Hippocampal formation (tissue), 2 donors: ENCODE results near the gene ASMTL.

Experiments used
- DNase-seq, 2 donors: peaks; one replicate each; lab custom pipeline; 2025; lab: John Stamatoyannopoulos, UW

Gene ASMTL

DNA sequence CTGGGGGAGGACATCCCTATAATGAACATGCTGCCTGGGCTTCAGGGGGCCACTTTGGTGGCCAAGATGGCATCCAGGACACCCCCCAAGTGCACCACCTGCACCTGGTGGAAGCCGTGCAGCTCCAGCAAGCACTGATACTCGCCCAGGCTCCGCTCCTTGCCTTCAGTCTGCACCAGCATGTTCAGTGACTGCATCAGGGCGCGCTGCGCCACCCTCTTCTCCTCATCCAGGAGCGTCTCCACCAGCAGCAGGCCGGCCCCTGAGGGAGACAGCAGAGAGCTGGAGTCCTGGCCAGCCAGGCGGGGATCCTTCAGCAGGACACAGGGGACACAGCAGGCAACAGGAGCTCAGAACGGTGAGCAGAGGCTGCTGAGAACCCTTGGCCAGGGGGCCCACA, 49.5 kb downstream of the ASMTL start:
- no peak for DNase-seq

DNA sequence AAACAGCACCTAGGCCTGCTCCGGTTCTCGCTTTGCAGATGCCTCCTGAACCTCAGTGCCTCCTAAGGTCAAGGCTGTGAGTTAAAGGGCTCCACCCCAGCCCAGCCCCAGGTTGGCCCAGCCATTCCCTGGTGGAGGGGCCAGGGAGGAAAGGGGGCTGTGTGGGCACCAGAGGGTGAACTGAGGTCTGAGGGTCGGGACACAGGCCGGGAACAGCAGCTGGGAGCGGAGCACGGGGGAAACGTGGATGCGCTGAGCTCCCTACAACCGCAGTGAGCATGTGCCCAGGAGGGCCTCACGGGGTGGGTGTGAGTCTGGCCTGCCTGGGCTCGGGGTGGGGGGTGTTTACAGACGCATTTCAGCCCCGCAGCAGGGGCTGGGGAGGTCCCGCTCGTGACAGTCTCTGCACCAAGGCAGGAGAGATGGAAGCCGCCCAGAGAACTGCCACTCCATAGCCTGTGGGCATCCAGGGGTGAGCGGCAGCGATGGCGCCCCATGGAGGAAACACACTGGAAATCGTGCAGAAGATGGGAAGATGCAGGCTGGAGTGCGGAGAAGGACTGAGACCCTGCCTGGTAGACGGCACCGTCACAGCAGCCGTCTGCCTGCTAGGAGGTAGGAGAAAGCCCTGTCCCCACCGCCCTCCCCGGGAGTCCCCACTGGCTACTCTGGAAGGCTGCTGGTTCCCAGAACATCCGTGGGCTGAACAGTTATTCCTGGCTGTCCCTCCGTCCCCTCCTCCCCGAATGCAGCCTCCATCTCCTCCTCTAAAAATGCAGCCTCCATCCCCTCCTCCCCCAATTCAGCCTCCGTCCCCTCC, 50.9 kb downstream of the ASMTL start:
- DNase-seq, result no peak

DNA sequence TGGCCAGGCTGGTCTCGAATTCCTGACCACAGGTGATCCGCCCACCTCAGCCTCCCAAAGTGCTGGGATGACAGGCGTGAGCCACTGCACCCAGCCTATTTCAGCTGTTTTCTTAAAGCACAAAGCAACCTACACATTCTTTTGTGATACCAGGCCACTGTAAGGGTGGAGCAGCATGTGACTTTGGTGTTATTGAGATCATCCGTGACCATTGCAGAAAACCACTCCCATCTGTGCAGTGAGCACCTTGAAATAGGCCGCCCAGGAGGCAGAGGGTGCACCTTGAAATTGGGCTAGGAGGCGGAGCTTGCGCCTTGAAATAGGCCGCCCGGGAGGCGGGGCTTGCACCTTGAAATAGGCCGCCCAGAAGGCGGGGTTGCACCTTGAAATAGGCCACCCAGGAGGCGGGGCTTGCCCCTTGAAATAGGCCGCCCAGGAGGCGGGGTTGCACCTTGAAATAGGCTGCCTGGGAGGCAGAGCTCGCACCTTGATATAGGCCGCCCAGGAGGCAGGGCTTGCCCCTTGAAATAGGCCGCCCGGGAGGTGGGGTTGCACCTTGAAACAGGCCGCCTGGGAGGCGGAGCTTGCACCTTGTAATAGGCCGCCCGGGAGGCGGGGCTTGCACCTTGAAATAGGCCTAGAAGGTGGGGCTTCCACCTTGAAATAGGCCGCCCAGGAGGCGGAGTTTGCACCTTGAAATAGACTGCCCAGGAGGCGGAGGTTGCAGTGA, 51.8 kb downstream of the ASMTL start:
- no peak for DNase-seq

DNA sequence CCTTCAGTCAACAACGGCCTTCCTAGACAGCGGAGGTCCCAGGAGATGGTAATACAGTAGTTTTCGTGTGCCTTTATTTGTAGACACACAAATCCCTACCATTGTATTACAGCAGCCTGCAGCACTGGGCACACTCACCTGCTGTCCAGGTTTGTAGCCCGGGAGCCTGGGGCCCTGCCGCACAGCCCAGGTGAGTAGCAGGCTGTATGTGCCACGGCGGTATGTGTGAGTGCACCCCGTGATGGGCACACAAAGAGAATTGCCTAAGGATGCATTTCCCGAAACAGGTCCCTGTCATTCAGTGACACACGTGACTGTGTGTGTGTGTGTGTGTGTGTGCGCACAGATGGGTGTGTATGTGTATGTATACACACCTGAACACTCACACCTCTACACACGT, 52.7 kb downstream of the ASMTL start:
- no peak for DNase-seq

DNA sequence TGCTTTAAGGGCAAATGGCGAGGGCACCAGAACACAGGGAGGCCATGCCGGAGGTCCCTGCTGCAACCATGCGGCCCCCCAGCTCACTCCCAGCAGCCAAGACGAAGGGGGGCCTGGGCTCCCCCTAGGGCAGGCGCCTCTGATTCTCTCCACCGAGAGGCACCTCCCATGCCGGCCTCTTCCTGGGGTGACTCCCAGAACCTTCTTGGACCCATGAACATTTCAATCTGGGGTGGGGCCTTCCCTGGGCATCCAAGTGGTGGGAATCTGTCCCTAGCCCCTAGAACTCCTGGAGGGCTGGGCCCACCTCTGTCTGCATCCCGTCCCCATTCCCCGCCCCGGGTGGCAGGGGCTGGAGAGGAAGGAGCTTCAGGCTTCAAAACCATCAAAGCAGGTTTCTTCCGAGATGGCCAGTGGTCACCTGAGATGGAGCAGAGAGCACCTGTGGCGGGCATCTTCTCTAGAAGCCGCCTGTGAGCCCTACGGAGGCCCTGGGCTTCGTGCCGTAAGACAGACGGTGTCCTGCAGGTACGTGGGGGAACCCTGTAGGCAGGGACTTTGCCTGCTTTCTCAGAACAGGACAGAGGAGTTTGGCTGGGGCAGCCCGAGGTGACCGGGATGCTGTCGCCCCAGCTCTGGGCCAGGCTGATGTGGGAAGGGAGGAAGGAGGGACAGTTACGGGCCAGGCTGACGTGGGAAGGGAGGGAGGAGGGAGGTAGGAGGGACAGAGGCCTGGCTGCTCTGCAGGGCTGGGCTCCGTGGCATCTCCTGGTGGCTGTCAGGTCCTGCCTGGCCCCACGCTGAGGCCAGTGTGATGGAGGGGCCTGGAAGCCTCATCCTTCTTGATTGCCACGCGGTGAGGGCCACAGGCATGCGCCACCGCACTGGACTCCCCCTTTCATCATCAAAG, 54.0 kb downstream of the ASMTL start:
- DNase-seq, result no peak

DNA sequence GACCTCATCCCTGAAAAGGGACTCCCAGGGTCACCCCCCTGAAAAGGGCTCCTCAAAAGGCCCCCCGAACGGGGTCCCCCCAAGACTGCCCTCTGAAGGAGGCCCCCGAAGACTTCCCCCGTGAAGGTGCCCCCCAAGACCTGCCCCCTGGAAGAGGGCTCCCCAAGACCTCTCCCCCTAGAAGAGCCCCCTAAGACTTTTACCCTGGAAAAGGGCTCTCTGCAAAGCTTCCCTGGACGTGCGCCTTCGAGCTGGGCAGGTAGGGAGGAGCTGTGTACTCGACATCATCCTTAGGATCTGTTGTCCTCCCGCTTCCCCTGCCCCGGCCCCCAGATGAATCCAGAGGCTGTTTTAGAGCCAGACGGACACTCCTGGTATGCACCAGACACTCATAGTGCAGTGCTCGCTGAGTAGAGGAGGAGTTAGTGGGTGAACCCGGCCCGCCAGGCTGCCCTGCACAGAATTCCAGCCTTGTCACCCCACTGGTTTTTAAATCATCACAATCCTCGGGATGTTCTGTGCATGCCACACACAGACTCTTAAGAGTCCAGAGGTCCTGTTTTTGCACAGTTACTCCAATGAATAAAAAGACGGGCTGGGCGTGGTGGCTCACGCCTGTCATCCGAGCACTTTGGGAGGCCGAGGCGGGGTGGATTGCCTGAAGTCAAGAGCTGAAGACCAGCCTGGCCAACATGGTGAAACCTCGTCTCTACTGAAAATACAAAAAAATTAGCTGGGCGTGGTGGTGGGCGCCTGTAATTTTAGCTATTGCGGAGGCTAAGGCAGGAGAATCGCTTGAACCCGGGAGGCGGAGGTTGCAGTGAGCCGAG, 55.1 kb downstream of the ASMTL start:
- DNase-seq, result no peak

DNA sequence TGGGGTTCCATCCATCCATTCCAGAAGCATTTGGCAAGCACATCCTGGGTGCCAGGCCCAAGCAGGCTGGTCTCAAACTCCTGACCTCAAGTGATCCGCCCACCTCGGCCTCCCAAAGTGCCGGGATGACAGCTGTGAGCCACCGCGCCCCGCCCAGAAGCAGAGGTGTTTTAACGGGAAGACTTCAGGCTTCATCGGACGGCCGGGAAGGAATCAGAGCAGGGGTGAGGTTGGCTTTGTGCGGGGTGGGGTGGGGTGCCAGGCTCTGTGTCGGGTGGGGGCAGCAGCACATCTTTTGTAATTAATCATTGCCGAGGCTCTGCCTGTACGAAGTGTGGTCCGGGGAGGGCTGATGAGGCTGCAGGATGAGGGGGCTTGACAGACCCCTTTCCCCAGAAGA, 55.7 kb downstream of the ASMTL start:
- DNase-seq, result no peak

DNA sequence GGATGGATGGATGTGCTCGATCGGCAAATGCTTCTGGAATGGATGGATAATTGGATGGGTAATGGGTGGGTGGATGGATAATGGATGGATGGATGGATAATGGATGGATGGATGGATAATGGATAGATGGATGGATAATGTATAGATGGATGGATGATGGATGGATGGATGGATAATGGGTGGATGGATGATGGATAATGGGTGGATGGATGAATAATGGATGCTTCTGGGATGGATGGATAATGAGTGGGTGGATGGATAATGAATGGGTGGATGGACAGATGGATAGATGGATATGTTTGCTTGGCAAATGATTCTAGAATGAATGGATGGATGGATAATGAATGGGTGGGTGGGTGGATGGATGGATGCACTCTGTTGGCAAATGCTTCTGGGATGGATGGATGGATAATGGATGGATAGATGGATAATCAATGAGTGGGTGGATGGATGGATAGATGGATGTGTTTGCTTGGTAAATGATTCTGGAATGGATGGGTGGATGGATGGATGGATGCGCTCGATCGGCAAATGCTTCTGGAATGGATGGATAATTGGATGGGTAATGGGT, 57.0 kb downstream of the ASMTL start:
- no peak for DNase-seq

DNA sequence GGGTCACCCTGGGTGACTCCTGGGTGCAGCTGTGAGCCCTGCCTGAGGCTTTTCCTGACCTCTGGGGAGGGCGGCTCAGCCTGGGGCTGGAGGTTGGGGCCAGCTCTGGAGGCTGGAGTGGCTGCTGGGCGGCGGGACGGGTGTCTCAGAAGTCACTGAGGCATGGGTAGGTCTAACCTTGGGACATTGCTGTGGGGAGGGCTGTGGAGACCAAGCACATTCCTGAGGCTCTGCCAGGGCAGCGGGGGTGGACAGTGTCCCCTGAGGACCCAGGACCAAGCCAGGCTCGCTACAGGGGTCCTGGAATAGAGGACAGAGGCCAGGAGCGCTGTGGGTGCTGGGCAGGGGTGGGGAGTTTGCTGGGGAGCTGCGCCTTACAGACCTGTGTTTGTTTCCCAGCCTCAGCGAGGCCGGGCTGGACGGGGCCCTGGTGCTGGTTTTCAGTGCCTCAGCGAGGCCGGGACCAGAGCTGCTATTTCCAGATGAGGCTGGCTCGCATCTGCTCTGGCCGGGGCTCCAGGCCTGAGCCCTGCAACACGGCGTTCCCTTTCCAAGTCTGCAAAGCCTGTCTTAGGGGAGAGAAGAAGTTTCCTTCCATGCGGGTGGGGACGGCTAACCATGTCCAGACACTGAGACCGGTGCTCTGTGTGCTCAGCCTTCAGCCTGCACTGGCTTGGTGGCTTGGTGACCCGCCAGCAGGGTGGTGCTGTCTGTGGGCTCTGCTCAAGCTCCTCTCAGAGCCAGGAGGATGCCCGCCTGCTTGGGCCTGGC, 57.8 kb downstream of the ASMTL start:
- DNase-seq, result no peak

DNA sequence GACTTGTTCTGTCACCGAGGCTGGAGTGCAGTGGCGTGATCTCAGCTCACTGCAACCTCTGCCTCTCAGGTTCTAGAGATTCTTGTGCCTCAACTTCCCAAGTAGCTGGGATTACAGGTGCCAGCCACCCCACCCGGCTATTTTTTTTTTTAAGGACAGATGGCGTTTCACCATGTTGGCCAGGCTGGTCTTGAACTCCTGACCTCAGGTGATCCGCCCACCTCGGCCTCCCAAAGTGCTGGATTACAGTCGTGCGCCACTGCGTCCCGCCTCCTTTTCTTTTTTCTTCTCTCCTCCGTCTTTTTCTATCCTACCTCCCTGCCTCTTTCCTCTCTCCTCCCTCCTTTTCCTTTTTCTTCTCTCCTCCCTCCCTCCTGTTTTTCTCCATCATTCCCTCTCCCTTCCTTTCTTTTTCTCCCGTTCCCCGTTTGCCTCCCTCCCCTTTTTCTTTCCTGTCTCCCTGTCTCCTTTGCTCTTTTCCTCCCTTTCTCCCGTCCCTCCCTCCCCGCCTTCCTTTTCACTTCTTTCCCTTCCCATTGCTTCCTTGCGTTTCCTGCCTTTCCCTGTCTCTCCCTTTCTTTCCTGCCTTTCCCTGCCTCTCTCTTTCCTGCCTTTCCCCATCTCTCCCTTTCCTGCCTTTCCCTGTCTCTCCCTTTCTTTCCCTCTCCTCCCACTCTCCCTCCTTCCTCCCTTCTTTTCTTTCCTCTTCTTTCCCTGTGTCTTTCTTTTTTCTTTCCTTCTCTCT, 58.7 kb downstream of the ASMTL start:
- no peak for DNase-seq

DNA sequence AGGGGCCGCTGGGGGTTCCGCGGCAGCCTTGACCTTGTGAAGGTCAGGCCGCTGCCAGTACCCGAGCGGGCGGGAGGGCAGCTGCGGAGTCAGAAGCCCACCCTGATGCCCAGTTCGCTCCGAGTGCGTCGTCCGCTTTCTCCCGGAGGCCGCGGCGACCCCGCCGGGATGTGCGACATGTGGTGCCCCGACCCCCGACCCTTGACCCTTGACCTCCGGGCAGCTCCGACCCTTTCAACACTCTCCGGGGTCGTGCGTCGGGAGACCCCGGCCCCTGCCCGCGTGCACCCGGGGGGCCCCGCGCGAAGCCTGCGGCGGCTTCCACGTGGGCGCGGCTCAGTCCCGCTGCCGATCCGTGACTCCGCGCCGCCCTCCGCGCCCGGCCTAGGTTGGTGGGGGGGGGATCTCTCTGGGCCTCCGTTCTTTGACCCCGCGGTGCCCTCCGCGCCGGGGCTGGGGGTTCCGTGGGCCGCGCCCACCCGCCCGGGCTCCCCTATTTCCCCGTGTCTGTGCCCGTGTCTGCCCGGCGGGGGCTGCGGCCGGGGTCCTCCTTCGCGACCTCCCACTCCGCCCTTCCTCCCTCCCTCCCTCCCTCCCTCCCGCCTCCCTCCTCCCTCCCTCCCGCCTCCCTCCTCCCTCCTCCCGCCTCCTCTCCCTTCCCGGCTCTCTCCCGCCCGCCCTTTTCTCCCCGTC, 60.2 kb downstream of the ASMTL start:
- no peak for DNase-seq

DNA sequence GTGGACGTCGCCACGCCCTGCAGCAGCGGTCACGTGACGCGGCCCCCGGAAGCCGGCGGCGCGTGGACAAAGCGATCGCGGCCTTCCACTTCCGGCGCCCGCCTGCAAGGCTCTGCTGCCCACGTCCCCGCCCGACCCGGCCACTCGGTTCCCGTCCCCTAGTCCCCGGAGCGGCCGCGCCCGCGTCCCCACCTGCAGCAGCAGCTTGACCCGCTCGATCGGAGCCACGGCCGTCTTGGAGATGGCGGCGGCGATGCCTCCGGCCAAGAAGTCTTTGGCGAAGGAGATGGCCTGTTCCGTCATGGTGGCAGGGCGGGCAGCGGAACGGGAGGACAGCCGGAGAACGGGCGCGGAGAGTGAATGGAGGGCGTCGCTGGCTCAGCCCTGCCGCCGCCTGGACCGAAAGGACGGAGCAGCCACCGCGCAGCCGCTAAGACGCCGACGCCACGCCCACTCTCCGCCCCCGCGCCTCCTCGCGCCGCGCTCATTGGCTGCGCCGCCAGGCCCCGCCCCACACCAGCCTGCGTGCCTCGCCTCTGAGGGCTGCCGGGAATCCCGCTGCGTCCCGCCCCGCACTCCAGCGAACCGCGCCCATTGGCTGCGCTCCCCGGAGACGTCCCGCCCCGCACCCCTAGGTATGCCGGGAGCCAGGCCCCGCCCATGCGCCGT, 60.9 kb downstream of the ASMTL start, which contains the start of gene SLC25A6:
SLC25A6 (minus strand) TSS at position 407 of the 669 bp plus-strand sequence; CDS start at position 303, 104 bp downstream.
- no peak for DNase-seq

DNA sequence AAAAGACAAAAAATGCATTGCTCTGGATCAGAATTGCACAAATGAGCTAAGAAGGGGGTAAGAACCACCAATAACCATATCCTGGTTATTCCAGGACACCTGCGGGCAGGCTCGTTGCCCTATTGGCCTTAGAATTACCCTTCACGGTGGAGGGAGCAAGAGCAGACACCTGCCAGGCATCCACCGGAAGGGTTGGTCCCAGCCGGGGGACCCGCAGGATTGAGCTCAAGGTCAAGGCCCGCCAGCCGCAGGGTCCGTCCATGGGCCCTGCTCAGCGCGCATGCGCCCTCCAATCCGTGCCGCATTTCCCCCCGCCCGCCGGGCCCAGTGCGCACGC, 61.4 kb downstream of the ASMTL start:
- DNase-seq, result no peak

DNA sequence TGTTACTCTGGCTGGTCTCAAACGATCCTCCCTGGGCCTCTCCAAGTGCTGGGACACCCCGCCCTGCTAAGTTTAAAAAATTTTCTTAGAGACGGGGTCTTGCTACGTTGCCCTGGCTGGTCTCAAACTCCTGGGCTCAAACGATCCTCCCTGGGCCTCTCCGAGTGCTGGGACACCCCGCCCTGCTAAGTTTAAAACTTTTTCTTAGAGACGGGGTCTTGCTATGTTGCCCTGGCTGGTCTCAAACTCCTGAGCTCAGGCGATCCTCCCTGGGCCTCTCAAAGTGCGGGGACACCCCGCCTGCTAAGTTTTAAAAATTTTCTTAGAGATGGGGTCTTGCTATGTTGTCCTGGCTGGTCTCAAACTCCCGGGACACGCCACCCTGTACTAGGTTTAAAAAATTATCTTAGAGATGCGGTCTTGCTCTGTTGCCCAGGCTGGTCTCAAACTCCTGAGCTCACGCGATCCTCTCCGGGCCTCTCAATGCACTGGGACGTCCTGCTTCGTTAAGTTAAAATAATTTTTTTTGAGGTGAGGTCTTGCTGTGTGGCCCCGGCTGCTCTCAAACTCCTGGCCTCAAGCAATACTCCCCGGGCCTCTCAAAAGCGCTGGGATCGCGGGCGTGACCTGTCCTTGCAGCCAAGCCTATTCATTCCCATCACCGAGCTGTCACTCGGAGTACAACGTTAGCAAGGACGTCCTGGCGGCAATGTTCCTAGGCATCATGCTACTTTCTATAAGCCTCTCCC, 61.9 kb downstream of the ASMTL start:
- no peak for DNase-seq

DNA sequence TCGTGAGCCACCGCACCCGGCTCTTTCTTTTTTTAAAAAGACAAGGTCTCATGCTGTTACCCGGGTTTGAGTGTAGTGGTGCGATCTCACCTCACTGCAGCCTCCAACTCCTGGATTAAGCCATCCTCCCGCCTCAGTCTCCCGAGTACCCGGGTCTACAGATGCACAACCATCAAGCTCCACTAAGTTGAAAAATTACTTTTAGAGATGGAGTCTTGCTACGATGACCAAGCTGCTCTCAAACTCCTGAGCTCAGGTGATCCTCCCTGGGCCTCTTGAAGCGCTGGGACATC, 62.8 kb downstream of the ASMTL start:
- no peak for DNase-seq

DNA sequence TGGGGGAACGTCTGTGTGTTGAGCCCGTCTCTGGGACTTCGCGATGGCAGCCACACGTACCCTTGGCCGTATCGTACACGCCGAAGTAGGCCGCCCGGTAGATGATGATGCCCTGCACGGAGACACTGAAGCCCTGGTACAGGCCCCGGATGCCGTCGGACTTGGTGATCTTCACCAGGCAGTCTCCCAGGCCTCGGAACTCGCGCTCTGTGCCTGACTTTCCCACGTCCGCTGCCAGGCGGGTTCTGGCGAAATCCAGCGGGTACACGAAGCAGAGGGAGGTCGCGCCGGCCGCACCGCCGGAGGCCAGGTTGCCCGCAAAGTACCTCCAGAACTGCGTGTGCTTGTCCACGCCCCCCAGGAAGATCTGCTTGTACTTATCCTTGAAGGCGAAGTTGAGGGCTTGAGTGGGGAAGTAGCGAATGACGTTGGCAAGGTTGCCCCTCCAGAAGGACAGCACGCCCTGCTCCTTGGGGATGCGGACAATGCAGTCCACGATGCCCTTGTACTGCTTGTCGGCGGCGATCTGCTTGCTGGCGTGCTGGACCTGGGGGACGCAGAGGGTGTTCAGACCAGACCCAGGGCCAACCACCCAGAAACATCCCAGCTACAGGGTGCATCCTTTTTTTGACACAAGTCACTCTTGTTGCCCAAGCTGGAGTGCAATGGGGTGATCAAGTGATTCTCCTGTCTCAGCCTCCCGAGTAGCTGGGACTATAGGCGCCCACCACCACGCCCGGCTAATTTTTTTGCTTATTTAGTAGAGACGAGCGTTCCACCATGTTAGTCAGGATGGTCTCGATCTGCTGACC, 63.3 kb downstream of the ASMTL start:
- no peak for DNase-seq

DNA sequence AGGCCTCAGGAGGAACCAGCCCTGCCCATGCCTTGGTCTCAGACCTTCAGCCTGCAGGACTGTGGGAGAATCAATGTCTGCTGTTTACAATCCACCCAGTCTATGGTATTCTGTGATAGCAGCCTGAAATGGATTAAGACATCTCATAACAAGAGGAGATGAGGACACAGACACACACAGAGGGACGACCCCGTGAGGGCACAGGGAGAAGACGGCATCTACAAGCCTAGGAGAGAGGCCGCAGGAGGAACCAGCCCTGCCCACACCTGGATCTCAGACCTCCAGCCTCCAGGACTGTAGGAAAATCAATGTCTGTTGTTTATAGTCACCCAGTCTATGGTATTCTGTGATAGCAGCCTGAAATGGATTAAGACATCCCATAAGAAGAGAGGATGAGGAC, 64.1 kb downstream of the ASMTL start:
- no peak for DNase-seq
